Small intestine (tissue), 7 donors: ENCODE measurements around the gene RDH11. TPM values are rescaled to one million over a fixed set of nuclear protein-coding genes. Genes with fewer than 3 reads are reported as not detected.

Experiments used
- DNase-seq, 2 donors: peaks; one replicate each; pipeline versions ENCODE4 v3.0.0 to v3.0.0-alpha.2; 2013
- FAIRE-seq: peaks from 2 replicates; lab custom pipeline; 2012; peaks lifted over from hg19 to GRCh38; lab: Jason Lieb, UNC
- H3K27ac ChIP-seq, 3 donors: one replicate each; pipeline ENCODE4 v1.5.1; 2013; ENCODE audit warnings: low read length in 2 of 3, mild to moderate bottlenecking in 2 of 3, control low read depth in 1 of 3, inconsistent platforms in 1 of 3, low read depth in 1 of 3, moderate library complexity in 1 of 3
- H3K27me3 ChIP-seq, 3 donors: one replicate each; pipeline ENCODE4 v1.6.1; 2013; ENCODE audit warnings: low read length in 3 of 3, inconsistent platforms in 1 of 3; ENCODE audit not compliant: control insufficient read depth in 3 of 3, insufficient read depth in 3 of 3
- H3K36me3 ChIP-seq, 3 donors: one replicate each; pipeline ENCODE4 v1.6.1; 2013; ENCODE audit warnings: low read length in 3 of 3, inconsistent platforms in 1 of 3, low read depth in 1 of 3, mild to moderate bottlenecking in 1 of 3, moderate library complexity in 1 of 3; ENCODE audit not compliant: control insufficient read depth in 3 of 3, insufficient read depth in 2 of 3
- H3K4me1 ChIP-seq, 3 donors: one replicate each; pipeline ENCODE4 v1.6.1; 2013; ENCODE audit warnings: low read length in 2 of 3, inconsistent platforms in 1 of 3, low read depth in 1 of 3, mild to moderate bottlenecking in 1 of 3, moderate library complexity in 1 of 3; ENCODE audit not compliant: control insufficient read depth in 3 of 3, insufficient read depth in 2 of 3
- H3K4me3 ChIP-seq, 3 donors: one replicate each; pipeline ENCODE4 v1.5.1; 2013; ENCODE audit warnings: low read length in 3 of 3, control low read depth in 1 of 3, inconsistent platforms in 1 of 3, low read depth in 1 of 3, mild to moderate bottlenecking in 1 of 3, moderate library complexity in 1 of 3
- H3K9me3 ChIP-seq, 2 donors: one replicate each; pipeline ENCODE4 v1.6.1; 2013; ENCODE audit warnings: low read depth in 1 of 2, low read length in 1 of 2; ENCODE audit not compliant: control insufficient read depth in 2 of 2, insufficient read depth in 1 of 2
- WGBS, 3 donors: extraction: QIAGEN DNeasy Blood & Tissue Kit; methylation state at CpG; one replicate each; pipeline ENCODE4 v1.1.7; 2013; 5-methylcytosine and 5-hydroxymethylcytosine counted together
- polyA plus RNA-seq, 4 donors: library from polyadenylated mRNA; stranded (reverse) in 3 of 4; unstranded in 1 of 4; fragments of 200-250 nt in 3 of 4; fragments of 120-200 nt in 1 of 4; gene quantifications; one replicate each; pipeline versions ENCODE4 v1.2.1 to v1.2.3, GENCODE V29; 2013
- donor health status: healthy with polysubstance abuse.
- donor health status: control.
- donor health status: control.
- donor health status: Bipolar disorder and iron deficiency.
- donor health status: healthy.

RDH11 gene
- polyA plus RNA-seq, 4 donors: 5.9 to 63.8 (median 23.8) TPM

DNA sequence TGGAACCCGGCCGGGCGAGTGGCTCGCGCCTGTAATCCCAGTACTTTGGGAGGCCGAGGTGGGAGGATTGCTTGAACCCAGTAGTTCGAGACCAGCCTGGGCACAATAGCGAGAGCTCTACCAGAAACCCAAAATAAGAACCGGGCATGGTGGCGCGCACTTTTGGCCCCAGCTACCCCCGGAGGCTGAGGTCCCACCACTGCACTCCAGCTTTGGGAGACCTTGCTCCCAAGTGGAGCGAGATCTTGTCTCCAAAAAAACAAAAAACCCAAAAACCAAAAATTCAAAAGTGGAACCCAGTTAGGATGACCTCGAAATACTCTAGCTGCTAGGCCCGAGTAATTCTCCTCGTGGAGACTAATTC lies 20.4 kb downstream of the RDH11 start:
- H3K4me1 ChIP-seq: peaks cover 0 to 16% (median 3%) of the 10 kb centered on the region in 3 donors
- FAIRE-seq (no peak), DNase-seq (no peak)
- no peaks in the 10 kb centered on the region for H3K27me3 ChIP-seq
- 28 to 34% (median 32%) methylated on average over 16 of the region's 16 CpGs for WGBS, 3 donors
- H3K9me3 ChIP-seq: no peaks in the 10 kb centered on the region
- peak overlapping the region; percentile 90 to 96 (median 94) for H3K4me3 ChIP-seq
- H3K36me3 ChIP-seq: peaks cover 2 to 5% (median 2%) of the 10 kb centered on the region in 3 donors
- peak overlapping the region; percentile 82 to 98 (median 95) for H3K27ac ChIP-seq

DNA sequence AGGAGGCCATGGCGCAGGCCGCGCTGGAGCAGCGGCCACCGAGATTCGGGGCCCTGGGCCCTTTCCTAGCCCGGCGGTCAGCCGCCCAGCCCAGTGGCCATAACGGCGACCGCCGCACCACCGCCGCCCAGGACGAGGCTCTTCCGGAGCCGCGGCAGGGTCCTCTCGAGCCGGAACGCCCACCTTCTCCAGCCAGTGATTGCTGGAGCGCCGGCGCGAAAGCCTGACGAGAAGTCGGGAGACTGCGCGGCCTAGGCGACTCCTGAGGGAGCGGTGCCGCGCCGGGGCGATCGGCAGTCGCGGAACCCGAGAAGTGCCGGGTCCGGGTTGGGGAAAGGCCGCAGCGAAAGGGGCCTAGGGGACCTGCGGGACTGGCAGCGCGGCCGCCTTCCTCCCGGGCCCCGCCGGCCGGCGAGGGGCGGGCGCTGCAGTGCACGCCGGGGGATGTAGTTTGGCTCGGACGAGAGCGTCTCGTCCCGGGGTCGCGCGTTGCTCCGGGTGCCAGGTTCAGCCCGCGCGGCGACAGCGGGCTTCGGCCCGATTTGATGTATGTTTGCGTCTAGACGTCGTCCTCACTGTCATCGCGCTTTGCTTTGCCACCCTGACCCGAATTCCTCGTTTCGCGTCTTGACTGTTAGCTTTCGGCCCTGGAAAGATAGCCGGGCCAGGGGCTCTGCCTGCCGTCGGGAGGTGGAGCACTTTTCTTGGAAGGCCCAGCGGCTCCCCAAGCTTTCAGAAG lies 20.9 kb downstream of the RDH11 start, which contains the start of gene VTI1B:
Gene VTI1B (minus strand): TSS at position 153 of the 739 bp plus-strand sequence. CDS start 143 bp downstream, at position 10.
- Histone ChIP-seq H3K4me1 (peaks cover 0 to 16% (median 3%) of the 10 kb centered on the region in 3 donors), H3K4me3 (peak within 1 kb of the TSS; percentile 90 to 96 (median 94)), H3K9me3 (no peaks in the 10 kb centered on the region), H3K27ac (peak within 1 kb of the TSS; percentile 82 to 98 (median 95)), H3K36me3 (peaks cover 2 to 5% (median 2%) of the 10 kb centered on the region in 3 donors), H3K27me3 (no peaks in the 10 kb centered on the region)
- DNase-seq (peak; percentile 75 to 96), FAIRE-seq (no peak)
- 1% methylated on average over 70 to 87 of the region's 87 CpGs for WGBS, 3 donors

GRCh38 chr14:67674139-67674479 lies 21.5 kb downstream of the RDH11 start:
- Histone ChIP-seq H3K9me3 (no peaks in the 10 kb centered on the region), H3K27ac (peak overlapping the region; percentile 82 to 98 (median 95)), H3K27me3 (no peaks in the 10 kb centered on the region), H3K36me3 (peaks cover 2 to 5% (median 2%) of the 10 kb centered on the region in 3 donors), H3K4me3 (peak overlapping the region; percentile 90 to 96 (median 94)), H3K4me1 (peaks cover 0 to 16% (median 3%) of the 10 kb centered on the region in 3 donors)
- peak; percentile 76 to 85 for DNase-seq
- FAIRE-seq: no peak
- WGBS, 3 donors: 0 to 1% (median 1%) methylated on average over 13 to 25 of the region's 25 CpGs

- peaks cover 2 to 5% (median 4%) of the 10 kb centered on the region in 3 donors for H3K36me3 ChIP-seq
- H3K9me3 ChIP-seq: no peaks in the 10 kb centered on the region
- FAIRE-seq (no peak), DNase-seq (no peak)
- WGBS, 3 donors: 24 to 37% (median 27%) methylated on average over 5 of the region's 5 CpGs
- peak overlapping the region in 1 of 3 donors; percentile 98 for H3K27ac ChIP-seq
- H3K4me3 ChIP-seq: peak overlapping the region; percentile 90 to 96 (median 94)
- no peaks in the 10 kb centered on the region for H3K27me3 ChIP-seq
- peaks cover 0 to 16% (median 3%) of the 10 kb centered on the region in 3 donors for H3K4me1 ChIP-seq
Measured at GRCh38 chr14:67673451-67673850, 22.1 kb downstream of the RDH11 start.

DNA sequence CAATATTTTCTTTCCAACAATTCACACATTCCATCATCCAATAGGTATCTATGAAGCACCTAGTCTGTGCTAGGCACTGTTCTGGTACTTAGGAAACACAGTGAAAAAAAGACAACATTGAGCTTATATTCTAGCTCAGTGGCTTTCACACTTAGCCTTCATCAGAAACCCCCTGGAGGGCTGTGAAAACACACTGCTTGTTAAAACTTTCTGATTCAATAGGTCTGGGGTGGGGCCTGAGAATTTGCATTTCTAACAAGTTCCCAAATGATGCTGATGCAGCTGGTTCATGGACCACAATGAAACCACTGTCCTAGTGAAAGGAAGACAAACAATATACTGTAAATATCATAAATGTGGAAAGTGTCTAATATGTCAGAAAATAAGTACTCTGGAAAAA lies 27.0 kb downstream of the RDH11 start:
- Histone ChIP-seq H3K36me3 (peaks cover 0 to 2% (median 0%) of the 10 kb centered on the region in 3 donors), H3K4me1 (peaks cover 0 to 10% (median 3%) of the 10 kb centered on the region in 3 donors), H3K9me3 (no peaks in the 10 kb centered on the region), H3K4me3 (no peak overlapping the region), H3K27me3 (no peaks in the 10 kb centered on the region), H3K27ac (no peak overlapping the region)
- no peak for DNase-seq
- FAIRE-seq: no peak

DNA sequence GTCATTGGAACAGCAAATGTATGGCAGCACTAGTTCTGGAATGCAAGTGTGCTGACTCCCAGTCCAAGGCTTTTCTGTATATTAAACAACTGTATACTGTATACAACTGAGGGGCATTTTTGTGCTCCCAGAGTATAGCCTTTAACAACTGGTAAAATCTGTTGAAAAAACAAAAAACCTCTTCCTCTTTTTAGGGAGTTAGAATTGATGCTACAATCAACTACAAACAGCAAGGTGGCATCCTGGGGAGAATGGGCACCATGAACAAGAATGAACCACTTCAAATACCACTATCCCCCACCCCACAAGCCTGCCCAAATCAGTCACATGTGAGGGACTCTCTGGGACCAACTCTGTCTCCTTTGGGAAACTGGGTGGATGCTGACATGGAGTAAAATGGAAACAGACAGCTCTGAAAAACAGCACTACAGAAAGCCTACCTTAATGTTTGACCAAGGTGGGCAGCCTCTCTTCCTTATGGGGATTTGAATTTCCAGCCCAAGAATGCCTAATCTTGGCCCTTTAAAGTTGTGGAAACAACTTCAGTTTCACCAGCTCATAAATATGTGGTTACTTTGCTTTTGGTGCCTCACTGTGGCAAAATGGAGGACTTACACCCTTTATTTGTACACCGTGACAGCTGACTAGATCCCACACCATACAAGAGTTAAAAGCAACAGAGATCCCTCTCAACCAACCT lies 28.7 kb downstream of the RDH11 start:
- DNase-seq (peak; percentile 62 to 72), FAIRE-seq (no peak)
- Histone ChIP-seq H3K4me1 (no peaks in the 10 kb centered on the region), H3K27me3 (no peaks in the 10 kb centered on the region), H3K36me3 (peaks cover 0 to 4% (median 2%) of the 10 kb centered on the region in 3 donors), H3K27ac (no peak overlapping the region), H3K4me3 (no peak overlapping the region), H3K9me3 (no peaks in the 10 kb centered on the region)
- WGBS, 3 donors: 7 to 16% (median 11%) methylated on average over 1 of the region's 1 CpG

DNA sequence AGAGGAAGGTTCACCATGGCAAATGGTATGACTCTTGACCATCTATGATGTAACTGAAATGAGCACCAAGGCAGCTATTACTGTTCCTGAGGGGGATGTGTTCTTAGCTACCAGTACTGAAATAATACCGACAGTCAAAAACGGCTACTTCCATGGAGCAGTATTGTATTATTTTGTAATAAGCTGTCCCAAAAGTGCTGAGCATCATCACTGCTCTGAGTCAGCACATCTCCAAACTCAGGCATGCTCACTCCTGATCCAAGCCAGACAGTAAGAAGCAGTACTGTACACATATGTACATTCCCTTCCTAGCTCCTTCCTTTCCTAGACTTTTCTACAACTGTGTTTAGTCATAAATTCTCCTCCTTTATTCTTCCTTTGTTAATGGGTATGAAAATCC lies 29.7 kb downstream of the RDH11 start:
- Histone ChIP-seq H3K9me3 (no peaks in the 10 kb centered on the region), H3K27me3 (no peaks in the 10 kb centered on the region), H3K27ac (no peak overlapping the region), H3K4me1 (no peaks in the 10 kb centered on the region), H3K4me3 (no peak overlapping the region), H3K36me3 (peaks cover 0 to 9% (median 2%) of the 10 kb centered on the region in 3 donors)
- 88 to 93% (median 89%) methylated on average over 2 of the region's 2 CpGs for WGBS, 3 donors
- FAIRE-seq: no peak
- no peak for DNase-seq

DNA sequence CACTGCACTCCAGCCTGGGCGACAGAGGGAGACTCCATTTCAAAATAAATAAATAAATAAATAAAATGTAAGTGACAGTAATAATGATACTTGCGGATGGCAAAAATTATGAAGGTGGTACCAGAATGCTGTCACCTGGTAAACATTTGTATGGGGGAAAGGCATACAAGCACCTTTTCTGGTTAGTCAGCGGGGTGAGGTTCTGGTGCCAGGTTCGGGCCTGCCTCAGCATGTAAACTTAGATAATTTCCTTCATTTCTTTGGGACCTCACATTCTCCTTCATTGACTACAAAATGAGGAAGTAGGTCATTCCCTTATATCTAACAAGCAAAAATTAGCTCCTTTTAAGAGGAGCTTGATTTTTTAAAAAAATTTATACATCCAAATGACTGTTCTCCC lies 31.9 kb downstream of the RDH11 start:
- FAIRE-seq: no peak

More for the DNA sequence above, 31.9 kb downstream of the RDH11 start:
- H3K9me3 ChIP-seq: no peaks in the 10 kb centered on the region
- no peaks in the 10 kb centered on the region for H3K4me1 ChIP-seq
- no peak for DNase-seq
- no peak overlapping the region for H3K27ac ChIP-seq
- WGBS, 3 donors: 88 to 94% (median 92%) methylated on average over 4 of the region's 4 CpGs
- no peak overlapping the region for H3K4me3 ChIP-seq
- H3K36me3 ChIP-seq: peaks cover 2 to 16% (median 6%) of the 10 kb centered on the region in 3 donors
- H3K27me3 ChIP-seq: no peaks in the 10 kb centered on the region
